Measurements from ENCODE around the gene OGN.
"Not testable (repeated sequence)": the region's sequence is repeated elsewhere in the genome, so short reads cannot be mapped to it uniquely, and the experiment has no call there.

Gene OGN

DNA sequence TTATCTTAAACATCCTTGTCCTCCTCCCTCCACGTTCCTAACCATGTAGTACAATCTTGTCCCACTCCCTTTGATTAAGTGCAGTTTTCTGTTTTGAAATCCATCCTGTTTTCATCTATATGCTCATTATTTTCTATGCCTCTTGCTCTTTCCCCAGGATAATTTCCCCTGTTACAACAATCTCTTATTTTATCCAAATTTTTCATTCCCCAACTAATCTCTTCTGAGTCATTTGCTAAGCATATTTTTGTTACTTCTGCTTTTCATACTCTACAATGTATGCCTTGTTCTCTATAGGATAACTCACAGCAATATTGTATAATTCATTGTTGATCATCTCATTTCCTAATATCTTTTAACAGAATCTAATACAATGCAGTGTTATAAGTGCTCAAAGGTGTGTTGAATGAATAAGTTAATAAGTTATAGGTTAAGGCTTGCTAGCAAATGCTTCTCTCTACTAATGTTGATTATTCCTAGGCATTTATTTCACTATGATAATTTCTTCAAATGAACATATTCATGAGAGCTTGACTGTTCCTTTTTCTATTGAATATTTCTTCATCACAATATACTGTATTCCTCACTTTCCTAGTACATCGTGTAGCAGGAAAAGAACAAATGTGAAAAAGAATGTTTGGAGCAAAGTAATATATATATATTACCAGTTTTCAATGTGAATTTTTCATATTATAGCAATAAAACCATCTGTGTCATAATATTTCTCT, 18.4 kb upstream of the OGN start:
- Mint-ChIP-seq H3K9me3 (no peaks in the 10 kb centered on the region), H3K36me3 (ENCODE audit: low read depth) (no peaks in the 10 kb centered on the region), H3K4me1 (ENCODE audit: low read depth) (no peaks in the 10 kb centered on the region), H3K27me3 (no peaks in the 10 kb centered on the region), H3K27ac (no peak overlapping the region), H3K4me3 (no peak overlapping the region)
- no peak for DNase-seq

GRCh38 chr9:92414566-92414965, 10.2 kb upstream of the OGN start:
- Mint-ChIP-seq H3K36me3 (ENCODE audit: low read depth) (no peaks in the 10 kb centered on the region), H3K27me3 (no peaks in the 10 kb centered on the region), H3K9me3 (no peaks in the 10 kb centered on the region), H3K4me3 (no peak overlapping the region), H3K27ac (no peak overlapping the region), H3K4me1 (ENCODE audit: low read depth) (no peaks in the 10 kb centered on the region)
- DNase-seq = no peak

- H3K4me3 Mint-ChIP-seq; H3K9me3 Mint-ChIP-seq; H3K36me3 Mint-ChIP-seq (ENCODE audit: low read depth); DNase-seq; H3K27ac Mint-ChIP-seq; H3K27me3 Mint-ChIP-seq: not testable (repeated sequence)
- H3K4me1 Mint-ChIP-seq (ENCODE audit: low read depth) = peaks cover 12% of the 10 kb centered on the region
Observed at GRCh38 chr9:92411157-92411556, 6.8 kb upstream of the OGN start.

GRCh38 chr9:92408747-92409478, 4.5 kb upstream of the OGN start:
- DNase-seq = no peak
- Mint-ChIP-seq H3K4me1 (ENCODE audit: low read depth) (peaks cover 26% of the 10 kb centered on the region), H3K36me3 (ENCODE audit: low read depth) (peaks cover 1% of the 10 kb centered on the region), H3K27ac (no peak overlapping the region), H3K27me3 (no peaks in the 10 kb centered on the region), H3K9me3 (no peaks in the 10 kb centered on the region), H3K4me3 (no peak overlapping the region)

DNA sequence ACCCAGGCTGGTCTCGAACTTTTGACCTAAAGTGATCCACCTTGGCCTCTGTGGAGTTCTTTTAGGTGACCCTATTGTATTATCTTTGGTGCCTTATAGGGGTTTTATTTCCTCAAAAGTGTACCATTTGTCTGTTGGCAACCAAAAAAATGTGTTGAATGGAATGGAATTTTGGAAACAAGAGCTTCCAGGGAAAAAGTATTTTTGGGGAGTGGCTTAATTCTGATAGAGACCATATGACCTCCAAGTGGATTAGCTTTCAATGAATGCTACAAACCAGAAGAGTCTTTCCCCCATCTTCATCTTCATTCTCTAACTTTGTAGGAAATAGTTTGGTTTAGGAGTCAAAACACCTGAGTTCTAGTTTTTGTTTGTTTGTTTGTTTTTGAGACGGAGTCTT, 3.4 kb upstream of the OGN start:
- Mint-ChIP-seq H3K27me3 (no peaks in the 10 kb centered on the region), H3K9me3 (no peaks in the 10 kb centered on the region), H3K4me1 (ENCODE audit: low read depth) (peaks cover 29% of the 10 kb centered on the region), H3K4me3 (no peak overlapping the region), H3K36me3 (ENCODE audit: low read depth) (peaks cover 1% of the 10 kb centered on the region), H3K27ac (no peak overlapping the region)
- DNase-seq = no peak

- Mint-ChIP-seq H3K4me1 (ENCODE audit: low read depth) (peaks cover 38% of the 10 kb centered on the region), H3K36me3 (ENCODE audit: low read depth) (peaks cover 1% of the 10 kb centered on the region), H3K4me3 (no peak overlapping the region), H3K27ac (peak overlapping the region; percentile 68), H3K27me3 (no peaks in the 10 kb centered on the region), H3K9me3 (no peaks in the 10 kb centered on the region)
- no peak for DNase-seq
Observed at GRCh38 chr9:92406477-92406876, 2.1 kb upstream of the OGN start.

GRCh38 chr9:92405818-92406217, 1.4 kb upstream of the OGN start:
- no peaks in the 10 kb centered on the region for H3K9me3 Mint-ChIP-seq

DNA sequence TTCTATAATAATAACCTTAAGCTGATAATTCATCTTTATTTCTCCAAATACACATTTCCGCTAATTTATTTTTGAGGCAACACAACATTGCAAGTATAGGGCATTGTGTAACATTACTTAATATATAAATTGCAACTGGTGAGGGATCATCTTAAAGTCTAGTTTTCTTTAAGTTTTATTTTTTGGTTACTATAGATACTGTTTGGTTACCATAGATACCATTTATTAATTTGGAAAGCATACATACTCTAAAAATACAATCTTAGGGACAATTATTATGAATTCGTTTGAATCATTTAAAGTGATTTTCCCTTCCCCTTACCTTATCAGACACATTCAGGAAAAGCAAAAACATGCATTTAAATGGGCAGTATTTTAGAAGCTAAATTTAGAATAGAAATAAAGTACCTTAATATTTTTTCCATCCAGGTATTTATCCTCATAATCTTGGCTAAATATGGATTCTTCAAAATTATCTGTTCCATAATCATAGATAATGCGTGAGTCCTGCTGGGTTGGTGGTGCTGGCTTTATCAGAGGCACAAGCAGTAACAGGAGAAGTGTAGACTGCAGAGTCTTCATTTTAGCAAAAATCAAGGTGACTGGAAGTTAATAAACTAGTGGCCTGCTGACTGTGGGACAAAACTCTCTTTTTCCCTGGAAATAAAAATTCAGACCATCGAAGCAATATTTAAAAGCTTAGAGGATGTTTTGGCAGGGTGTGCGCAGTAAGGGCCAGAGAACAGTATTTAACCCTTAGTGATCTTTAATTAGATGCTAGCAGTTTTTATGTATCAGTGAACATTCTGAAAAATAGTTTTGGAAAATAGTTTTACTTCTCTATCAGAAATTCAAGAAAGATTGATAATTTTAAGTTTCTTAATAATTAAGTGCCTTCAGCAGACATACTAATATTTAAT, 1.3 kb downstream of the OGN start:
- H3K9me3 Mint-ChIP-seq = no peaks in the 10 kb centered on the region
- H3K27ac Mint-ChIP-seq = no peak overlapping the region
- H3K4me1 Mint-ChIP-seq (ENCODE audit: low read depth) = peaks cover 38% of the 10 kb centered on the region
- H3K4me3 Mint-ChIP-seq = no peak overlapping the region
- H3K36me3 Mint-ChIP-seq (ENCODE audit: low read depth) = peaks cover 3% of the 10 kb centered on the region
- no peaks in the 10 kb centered on the region for H3K27me3 Mint-ChIP-seq
- DNase-seq = no peak

More at GRCh38 chr9:92405818-92406217, 1.4 kb upstream of the OGN start:
- peaks cover 38% of the 10 kb centered on the region for H3K4me1 Mint-ChIP-seq (ENCODE audit: low read depth)
- H3K27ac Mint-ChIP-seq = no peak overlapping the region
- H3K27me3 Mint-ChIP-seq = no peaks in the 10 kb centered on the region
- no peak overlapping the region for H3K4me3 Mint-ChIP-seq
- DNase-seq = no peak
- peaks cover 1% of the 10 kb centered on the region for H3K36me3 Mint-ChIP-seq (ENCODE audit: low read depth)

DNA sequence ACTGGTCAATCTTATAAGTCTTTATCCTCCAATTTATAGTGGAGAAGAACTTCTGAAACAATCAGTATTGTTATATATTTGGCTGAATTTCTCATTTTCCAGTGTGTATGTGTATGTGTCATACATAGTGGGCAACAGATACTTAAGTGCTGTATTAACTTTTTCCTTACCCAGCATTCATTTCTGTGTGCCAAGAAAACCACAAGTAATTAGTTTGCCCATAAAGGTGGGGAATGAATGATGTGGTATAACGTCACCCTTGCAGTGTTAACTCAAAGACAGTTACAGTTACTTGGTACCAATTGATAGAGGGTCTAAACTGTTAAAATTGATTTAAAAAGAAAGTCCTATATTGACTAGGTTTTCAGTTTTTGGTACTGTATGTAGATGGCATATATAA, 2.0 kb downstream of the OGN start:
- no peaks in the 10 kb centered on the region for H3K27me3 Mint-ChIP-seq
- H3K27ac Mint-ChIP-seq = no peak overlapping the region
- no peak overlapping the region for H3K4me3 Mint-ChIP-seq
- no peaks in the 10 kb centered on the region for H3K9me3 Mint-ChIP-seq
- H3K36me3 Mint-ChIP-seq (ENCODE audit: low read depth) = peaks cover 6% of the 10 kb centered on the region
- no peak for DNase-seq
- H3K4me1 Mint-ChIP-seq (ENCODE audit: low read depth) = peaks cover 38% of the 10 kb centered on the region

DNA sequence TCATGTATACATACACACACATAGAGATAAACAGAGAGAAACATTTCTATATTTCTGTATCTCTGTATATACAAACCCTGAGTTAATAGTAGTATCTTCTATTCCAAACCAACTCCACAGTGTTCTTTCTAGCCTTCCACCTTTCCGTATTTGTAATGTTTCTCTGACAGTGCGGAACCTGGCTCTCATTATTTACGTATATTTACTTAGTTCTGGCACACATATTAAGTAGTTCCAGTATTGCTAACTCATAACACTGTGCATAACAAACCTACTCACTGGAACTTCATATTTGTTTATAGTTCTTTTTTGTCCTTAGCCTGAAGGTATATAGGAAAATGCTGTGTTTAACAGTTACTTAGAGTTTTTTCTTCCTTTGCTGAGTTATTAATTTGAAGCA, 6.5 kb downstream of the OGN start:
- Mint-ChIP-seq H3K27ac (no peak overlapping the region), H3K9me3 (no peaks in the 10 kb centered on the region), H3K27me3 (no peaks in the 10 kb centered on the region), H3K36me3 (ENCODE audit: low read depth) (peaks cover 5% of the 10 kb centered on the region), H3K4me1 (ENCODE audit: low read depth) (peaks cover 9% of the 10 kb centered on the region), H3K4me3 (no peak overlapping the region)
- DNase-seq = no peak

DNA sequence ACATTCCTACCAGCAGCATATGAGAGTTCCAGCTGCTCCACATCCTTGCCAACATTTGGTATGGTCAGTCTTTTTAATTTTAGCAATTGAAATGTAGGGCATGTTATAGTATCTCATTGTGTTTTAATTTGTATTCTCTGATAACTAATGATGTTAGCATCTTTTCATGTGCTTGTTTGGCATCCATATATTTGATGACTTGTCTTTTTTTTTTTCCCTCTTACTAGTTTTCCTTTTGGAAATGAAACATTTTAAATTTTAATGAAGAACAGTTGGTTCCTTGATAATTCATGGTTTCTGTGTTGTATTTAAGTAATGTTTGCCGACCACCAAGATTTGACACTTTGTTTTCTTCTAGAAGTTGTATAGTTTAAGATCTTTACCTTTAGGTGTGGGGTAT, 8.8 kb downstream of the OGN start:
- Mint-ChIP-seq H3K27ac (no peak overlapping the region), H3K4me3 (no peak overlapping the region), H3K4me1 (ENCODE audit: low read depth) (peaks cover 2% of the 10 kb centered on the region), H3K27me3 (no peaks in the 10 kb centered on the region), H3K36me3 (ENCODE audit: low read depth) (peaks cover 5% of the 10 kb centered on the region), H3K9me3 (no peaks in the 10 kb centered on the region)
- DNase-seq = no peak

GRCh38 chr9:92393686-92394085, 10.7 kb downstream of the OGN start:
- Mint-ChIP-seq H3K27ac (no peak overlapping the region), H3K27me3 (no peaks in the 10 kb centered on the region), H3K4me1 (ENCODE audit: low read depth) (peaks cover 2% of the 10 kb centered on the region), H3K9me3 (no peaks in the 10 kb centered on the region), H3K36me3 (ENCODE audit: low read depth) (peaks cover 5% of the 10 kb centered on the region), H3K4me3 (no peak overlapping the region)
- DNase-seq = no peak

DNA sequence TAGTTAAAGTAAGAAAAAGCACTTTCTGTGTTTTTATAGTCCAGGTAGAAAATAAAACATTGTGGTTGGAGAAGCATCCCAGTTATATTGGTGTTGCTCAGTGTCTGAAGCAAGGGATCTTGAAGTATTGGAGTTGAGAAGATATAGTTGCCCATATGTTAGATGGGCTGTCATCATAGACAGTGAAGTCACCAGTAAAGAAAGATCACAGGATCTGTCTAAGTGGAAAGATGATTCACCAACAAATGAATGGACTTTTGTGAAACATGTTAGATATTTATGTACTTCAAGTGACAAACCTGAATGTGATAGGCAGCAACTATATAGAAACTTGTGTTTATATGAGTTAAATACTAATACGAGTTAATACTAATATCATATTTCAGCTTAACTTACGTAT, 11.7 kb downstream of the OGN start:
- no peaks in the 10 kb centered on the region for H3K9me3 Mint-ChIP-seq
- no peak overlapping the region for H3K27ac Mint-ChIP-seq
- peaks cover 2% of the 10 kb centered on the region for H3K4me1 Mint-ChIP-seq (ENCODE audit: low read depth)
- H3K27me3 Mint-ChIP-seq = no peaks in the 10 kb centered on the region
- DNase-seq = no peak
- H3K4me3 Mint-ChIP-seq = no peak overlapping the region
- H3K36me3 Mint-ChIP-seq (ENCODE audit: low read depth) = peaks cover 3% of the 10 kb centered on the region

- H3K9me3 Mint-ChIP-seq = no peaks in the 10 kb centered on the region
- no peak for DNase-seq
- peaks cover 9% of the 10 kb centered on the region for H3K36me3 Mint-ChIP-seq (ENCODE audit: low read depth)
- no peak overlapping the region for H3K27ac Mint-ChIP-seq
- H3K4me1 Mint-ChIP-seq (ENCODE audit: low read depth) = peaks cover 12% of the 10 kb centered on the region
- no peak overlapping the region for H3K4me3 Mint-ChIP-seq
- H3K27me3 Mint-ChIP-seq = no peaks in the 10 kb centered on the region
Observed at GRCh38 chr9:92385953-92386352, 18.4 kb downstream of the OGN start.
